IMR-90 (cell line): ENCODE results near the gene ANKIB1. TPM values are rescaled to one million over a fixed set of nuclear protein-coding genes. Genes with fewer than 3 reads are reported as not detected.

Experiments used
- ATAC-seq: fragments of 200-7000 bp; cut with Tn5 transposase; 2 replicates; pipeline ENCODE4 v1.9.1; 2020; ENCODE audit warnings: low read depth, mild to moderate bottlenecking, moderate library complexity
- BruUV-seq: library from RNA; stranded (reverse); fragments of 400-500 nt; replicated peaks from 2 replicates; lab custom pipeline; 2021; lab: Mats Ljungman, UMichigan
- CTCF ChIA-PET: fragments of 300-600 bp; formaldehyde crosslinking; extraction: SDS; loops from one replicate; lab custom pipeline; 2021; ENCODE audit warnings: antibody characterized with exemption; lab: Yijun Ruan, JAX
- POLR2A ChIA-PET: fragments of 300-600 bp; sonication (Branson Sonifier 250); formaldehyde crosslinking; loops from one replicate; lab custom pipeline; 2022; ENCODE audit warnings: antibody characterized with exemption; ENCODE audit not compliant: unreplicated experiment; lab: Charles Lee
- DNase-seq: peaks from one replicate; pipeline ENCODE4 v3.0.0; 2013
- H2AFZ ChIP-seq: replicated peaks from 2 replicates; pipeline ENCODE3; 2013; ENCODE audit warnings: low read length, mild to moderate bottlenecking; ENCODE audit not compliant: poor library complexity
- H2AK5ac ChIP-seq: 2 replicates; pipeline ENCODE4 v1.6.1; 2013; ENCODE audit warnings: low read depth, low read length, inconsistent platforms
- H2AK9ac ChIP-seq: replicated peaks from 2 replicates; pipeline ENCODE3; 2013; ENCODE audit warnings: mild to moderate bottlenecking, low read depth, low read length, moderate library complexity; ENCODE audit not compliant: poor library complexity
- H2BK120ac ChIP-seq: 2 replicates; pipeline ENCODE4 v1.6.1; 2013; ENCODE audit warnings: low read depth, low read length, inconsistent platforms
- H2BK15ac ChIP-seq: 3 replicates; pipeline ENCODE4 v1.6.1; 2013; ENCODE audit warnings: low read depth, low read length, inconsistent platforms
- H2BK20ac ChIP-seq: 2 replicates; pipeline ENCODE4 v1.6.1; 2013; ENCODE audit warnings: low read depth, mild to moderate bottlenecking, inconsistent platforms, low read length, moderate library complexity
- H2BK5ac ChIP-seq: 2 replicates; pipeline ENCODE4 v1.6.1; 2013; ENCODE audit warnings: mild to moderate bottlenecking, low read depth, low read length, inconsistent platforms; ENCODE audit not compliant: poor library complexity, severe bottlenecking
- H3K14ac ChIP-seq: replicated peaks from 2 replicates; pipeline ENCODE4 v1.6.1; 2013; ENCODE audit warnings: low read depth, low read length, inconsistent platforms
- H3K18ac ChIP-seq: 2 replicates; pipeline ENCODE4 v1.6.1; 2013; ENCODE audit warnings: low read depth, low read length, control low read depth
- H3K23ac ChIP-seq: 2 replicates; pipeline ENCODE4 v1.6.1; 2013; ENCODE audit warnings: low read depth, low read length, inconsistent platforms
- H3K27ac ChIP-seq: 2 replicates; pipeline ENCODE4 v1.5.1; 2013; ENCODE audit warnings: mild to moderate bottlenecking, control low read depth, low read length; ENCODE audit not compliant: insufficient read depth
- H3K27me3 ChIP-seq: 2 replicates; pipeline ENCODE4 v1.6.1; 2013; ENCODE audit warnings: low read length; ENCODE audit not compliant: control insufficient read depth, insufficient read depth
- H3K36me3 ChIP-seq: 2 replicates; pipeline ENCODE4 v1.6.1; 2013; ENCODE audit warnings: low read length, mixed read lengths; ENCODE audit not compliant: control insufficient read depth, insufficient read depth
- H3K4ac ChIP-seq: 2 replicates; pipeline ENCODE4 v1.6.1; 2013; ENCODE audit warnings: low read depth, low read length, inconsistent platforms
- H3K4me1 ChIP-seq: 2 replicates; pipeline ENCODE4 v1.6.1; 2013; ENCODE audit warnings: low read length, mixed read lengths; ENCODE audit not compliant: control insufficient read depth, insufficient read depth
- H3K4me2 ChIP-seq: 2 replicates; pipeline ENCODE4 v1.6.1; 2013; ENCODE audit warnings: low read depth, mild to moderate bottlenecking, control low read depth, low read length, moderate library complexity
- H3K4me3 ChIP-seq: 2 replicates; pipeline ENCODE4 v1.5.1; 2013; ENCODE audit warnings: low read depth, mild to moderate bottlenecking, control low read depth, low read length, moderate library complexity; ENCODE audit not compliant: insufficient read depth
- H3K56ac ChIP-seq: 2 replicates; pipeline ENCODE4 v1.6.1; 2013; ENCODE audit warnings: low read length, inconsistent platforms; ENCODE audit not compliant: insufficient read depth; ENCODE audit errors: extremely low read depth
- H3K79me1 ChIP-seq, 2 experiments: 2 replicates each; pipeline ENCODE4 v1.6.1; 2013; ENCODE audit warnings: low read length in 2 of 2, inconsistent platforms in 1 of 2, low read depth in 1 of 2
- H3K9ac ChIP-seq: 2 replicates; pipeline ENCODE4 v1.6.1; 2013; ENCODE audit warnings: low read depth, low read length, control low read depth
- H3K9me1 ChIP-seq: 2 replicates; pipeline ENCODE4 v1.6.1; 2013; ENCODE audit warnings: low read length, inconsistent platforms; ENCODE audit not compliant: insufficient read depth
- H3K9me3 ChIP-seq: 2 replicates; pipeline ENCODE4 v1.6.1; 2013; ENCODE audit warnings: low read length; ENCODE audit not compliant: control insufficient read depth, insufficient read depth
- H4K20me1 ChIP-seq: 2 replicates; pipeline ENCODE4 v1.6.1; 2013; ENCODE audit warnings: low read length, inconsistent platforms; ENCODE audit not compliant: insufficient read depth
- H4K5ac ChIP-seq: 2 replicates; pipeline ENCODE4 v1.6.1; 2013; ENCODE audit warnings: mild to moderate bottlenecking, low read depth, low read length, control low read depth
- H4K8ac ChIP-seq, 2 experiments: 2 replicates each; pipeline ENCODE4 v1.6.1; 2013; ENCODE audit warnings: low read depth in 2 of 2, low read length in 2 of 2, control low read depth in 1 of 2, inconsistent platforms in 1 of 2
- H4K91ac ChIP-seq: 2 replicates; pipeline ENCODE4 v1.6.1; 2013; ENCODE audit warnings: low read depth, low read length, inconsistent platforms; ENCODE audit not compliant: insufficient read depth
- BHLHE40 ChIP-seq: fragments of 150-350 bp; IDR thresholded peaks from 2 replicates; pipeline ENCODE4 v1.6.1; 2016; ENCODE audit warnings: mild to moderate bottlenecking, low read depth, low read length
- CEBPB ChIP-seq: IDR thresholded peaks from 2 replicates; pipeline ENCODE4 v1.6.1; 2012; ENCODE audit warnings: low read depth, low read length, improper control_type of control experiment
- CHD1 ChIP-seq: IDR thresholded peaks from 2 replicates; pipeline ENCODE4 v1.6.1; 2012; ENCODE audit warnings: low read depth, low read length, improper control_type of control experiment
- FOS ChIP-seq: fragments of 150-350 bp; IDR thresholded peaks from 2 replicates; pipeline ENCODE4 v1.6.1; 2016; ENCODE audit warnings: low read depth, low read length
- MAFK ChIP-seq: IDR thresholded peaks from 2 replicates; pipeline ENCODE4 v1.6.1; 2012; ENCODE audit warnings: low read depth, low read length, improper control_type of control experiment
- MAZ ChIP-seq: IDR thresholded peaks from 2 replicates; pipeline ENCODE4 v1.6.1; 2012; ENCODE audit warnings: low read depth, mild to moderate bottlenecking, low read length, improper control_type of control experiment, moderate library complexity, borderline replicate concordance
- MXI1 ChIP-seq: IDR thresholded peaks from 2 replicates; pipeline ENCODE4 v1.6.1; 2012; ENCODE audit warnings: low read depth, mild to moderate bottlenecking, low read length, moderate library complexity, borderline replicate concordance
- NFE2L2 ChIP-seq: fragments of 150-350 bp; IDR thresholded peaks from 2 replicates; pipeline ENCODE4 v1.6.1; 2016; ENCODE audit warnings: low read depth, mild to moderate bottlenecking, low read length
- POLR2A ChIP-seq: IDR thresholded peaks from 2 replicates; pipeline ENCODE4 v1.6.1; 2012; ENCODE audit warnings: mild to moderate bottlenecking, low read depth, low read length
- RAD21 ChIP-seq: IDR thresholded peaks from 2 replicates; pipeline ENCODE4 v1.6.1; 2012; ENCODE audit warnings: low read length, improper control_type of control experiment
- RCOR1 ChIP-seq: IDR thresholded peaks from 2 replicates; pipeline ENCODE4 v1.6.1; 2012; ENCODE audit warnings: mild to moderate bottlenecking, low read length, improper control_type of control experiment; ENCODE audit not compliant: insufficient replicate concordance
- RFX5 ChIP-seq: IDR thresholded peaks from 2 replicates; pipeline ENCODE4 v1.8.0; 2012; ENCODE audit warnings: low read depth, mild to moderate bottlenecking, low read length, moderate library complexity
- SMC3 ChIP-seq: fragments of 150-350 bp; IDR thresholded peaks from 2 replicates; pipeline ENCODE4 v1.6.1; 2016; ENCODE audit warnings: low read depth, mild to moderate bottlenecking, antibody characterized with exemption, low read length, moderate library complexity
- USF2 ChIP-seq: fragments of 150-350 bp; IDR thresholded peaks from 2 replicates; pipeline ENCODE4 v1.6.1; 2017; ENCODE audit warnings: mild to moderate bottlenecking, antibody characterized with exemption, low read length, low read depth
- WGBS, 2 experiments: methylation state at CpG; one replicate each; pipeline versions ENCODE4 v1.1.5 to v1.1.7; 2013; ENCODE audit warnings: missing lambda C conversion rate in 2 of 2; ENCODE audit not compliant: insufficient read length in 1 of 2; ENCODE audit errors: extremely low coverage in 2 of 2; 5-methylcytosine and 5-hydroxymethylcytosine counted together
- dilution Hi-C: fragments of 300-500 bp; cut with HindIII; formaldehyde crosslinking; loops from one replicate; pipeline ENCODE4 v1.14.3; 2018; ENCODE audit warnings: low sequenced_read_pairs; ENCODE audit not compliant: unreplicated experiment
- in situ Hi-C: fragments of 300-500 bp; cut with MboI; formaldehyde crosslinking; loops from 3 replicates; pipeline ENCODE4 v1.14.3; 2019; ENCODE audit warnings: low sequenced_read_pairs, inconsistent platforms, mixed read lengths
- intact Hi-C: fragments of 100-400 bp; cut with micrococcal nuclease; formaldehyde crosslinking; loops from 2 replicates; pipeline ENCODE4 v1.10.0; 2022
- polyA plus RNA-seq, 3 experiments: library from polyadenylated mRNA; depleted of rRNA; stranded (reverse); fragments of >200 nt; gene quantifications; 2 replicates each; pipeline ENCODE4 v1.2.3, GENCODE V29; 2012; ENCODE audit warnings: low replicate concordance in 1 of 3
- total RNA-seq: library from RNA; depleted of rRNA; stranded (reverse); fragments of >200 nt; gene quantifications from 2 replicates; pipeline ENCODE4 v1.2.3, GENCODE V29; 2012
- TF ChIP-seq, protein P1 (sequence below): fragments of 150-350 bp; IDR thresholded peaks from 2 replicates; pipeline ENCODE4 v1.6.1; 2016; ENCODE audit warnings: low read depth, mild to moderate bottlenecking, low read length, moderate library complexity, borderline replicate concordance
- TF ChIP-seq, protein P2 (sequence below): conservative IDR thresholded peaks from 2 replicates; pipeline ENCODE4 v1.5.1; 2012; ENCODE audit warnings: mild to moderate bottlenecking, low read depth, low read length, improper control_type of control experiment

Gene ANKIB1
- total and polyA plus RNA-seq, 2 of the 4 experiments (the other 2 are of a cell fraction): 18.7 to 33.9 TPM

DNA sequence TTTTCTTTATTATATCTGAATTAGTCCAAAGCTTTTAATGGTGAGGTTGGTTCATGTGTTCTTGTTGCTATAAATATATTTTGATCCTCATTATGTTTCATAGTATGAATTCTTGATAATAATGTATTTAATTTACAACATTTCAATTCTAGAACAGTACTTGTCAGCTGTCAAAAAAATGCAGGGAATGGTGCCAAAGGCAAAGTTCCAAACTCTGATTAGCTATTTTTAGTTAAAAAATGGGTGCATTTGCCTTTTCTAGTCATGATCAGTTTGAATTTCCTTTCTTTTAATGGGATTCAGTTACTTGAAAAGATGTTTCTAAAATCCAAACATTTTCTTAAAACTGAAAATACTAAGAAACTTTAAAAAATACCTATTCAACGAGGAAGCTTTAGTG is 49.6 kb downstream of the ANKIB1 start:
- Histone ChIP-seq H2BK20ac (no peak overlapping the region), H2BK15ac (no peak overlapping the region), H3K9me3 (no peaks in the 10 kb centered on the region), H3K9me1 (no peaks in the 10 kb centered on the region), H3K23ac (no peak overlapping the region), H3K27ac (no peak overlapping the region), H2AFZ (no peak overlapping the region), H3K4me2 (no peak overlapping the region), H3K18ac (no peak overlapping the region), H2BK5ac (no peak overlapping the region), H4K20me1 (no peaks in the 10 kb centered on the region; the same call in 1 of the 2 replicates), H3K27me3 (no peaks in the 10 kb centered on the region), H3K14ac (no peak overlapping the region), H4K5ac (no peak overlapping the region), H3K79me1 (peaks cover 14 to 20% of the 10 kb centered on the region in 2 experiments), H3K4ac (no peak overlapping the region), H3K36me3 (peaks cover 3% of the 10 kb centered on the region; the same call in 1 of the 2 replicates), H3K9ac (no peak overlapping the region), H3K56ac (no peak overlapping the region), H3K4me1 (peaks cover 3% of the 10 kb centered on the region; the same call in 1 of the 2 replicates), H2AK5ac (no peak overlapping the region), H2BK120ac (no peak overlapping the region), H3K4me3 (no peak overlapping the region), H4K8ac (no peak overlapping the region), H4K91ac (no peak overlapping the region), H2AK9ac (no peak overlapping the region)
- ChIA-PET POLR2A (no interaction called here), CTCF (interaction anchor here (0.6 to 1.3 kb wide), 4 partner anchors 12 to 233 kb away, joined by 3 to 6 read pairs (median 4); partner anchors contain the start of genes PEX1 and RBM48)
- TF ChIP-seq, protein P1, sequence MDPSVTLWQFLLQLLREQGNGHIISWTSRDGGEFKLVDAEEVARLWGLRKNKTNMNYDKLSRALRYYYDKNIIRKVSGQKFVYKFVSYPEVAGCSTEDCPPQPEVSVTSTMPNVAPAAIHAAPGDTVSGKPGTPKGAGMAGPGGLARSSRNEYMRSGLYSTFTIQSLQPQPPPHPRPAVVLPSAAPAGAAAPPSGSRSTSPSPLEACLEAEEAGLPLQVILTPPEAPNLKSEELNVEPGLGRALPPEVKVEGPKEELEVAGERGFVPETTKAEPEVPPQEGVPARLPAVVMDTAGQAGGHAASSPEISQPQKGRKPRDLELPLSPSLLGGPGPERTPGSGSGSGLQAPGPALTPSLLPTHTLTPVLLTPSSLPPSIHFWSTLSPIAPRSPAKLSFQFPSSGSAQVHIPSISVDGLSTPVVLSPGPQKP: no peak
- no peak for TF ChIP-seq RFX5
- no peak for TF ChIP-seq MAZ
- TF ChIP-seq NFE2L2: no peak
- TF ChIP-seq USF2: no peak
- TF ChIP-seq, protein P2, sequence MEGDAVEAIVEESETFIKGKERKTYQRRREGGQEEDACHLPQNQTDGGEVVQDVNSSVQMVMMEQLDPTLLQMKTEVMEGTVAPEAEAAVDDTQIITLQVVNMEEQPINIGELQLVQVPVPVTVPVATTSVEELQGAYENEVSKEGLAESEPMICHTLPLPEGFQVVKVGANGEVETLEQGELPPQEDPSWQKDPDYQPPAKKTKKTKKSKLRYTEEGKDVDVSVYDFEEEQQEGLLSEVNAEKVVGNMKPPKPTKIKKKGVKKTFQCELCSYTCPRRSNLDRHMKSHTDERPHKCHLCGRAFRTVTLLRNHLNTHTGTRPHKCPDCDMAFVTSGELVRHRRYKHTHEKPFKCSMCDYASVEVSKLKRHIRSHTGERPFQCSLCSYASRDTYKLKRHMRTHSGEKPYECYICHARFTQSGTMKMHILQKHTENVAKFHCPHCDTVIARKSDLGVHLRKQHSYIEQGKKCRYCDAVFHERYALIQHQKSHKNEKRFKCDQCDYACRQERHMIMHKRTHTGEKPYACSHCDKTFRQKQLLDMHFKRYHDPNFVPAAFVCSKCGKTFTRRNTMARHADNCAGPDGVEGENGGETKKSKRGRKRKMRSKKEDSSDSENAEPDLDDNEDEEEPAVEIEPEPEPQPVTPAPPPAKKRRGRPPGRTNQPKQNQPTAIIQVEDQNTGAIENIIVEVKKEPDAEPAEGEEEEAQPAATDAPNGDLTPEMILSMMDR: no peak
- TF ChIP-seq MAFK: no peak
- no peak for TF ChIP-seq RAD21
- no peak for TF ChIP-seq MXI1
- TF ChIP-seq POLR2A: no peak
- TF ChIP-seq BHLHE40: no peak
- no peak for TF ChIP-seq CEBPB
- no peak for TF ChIP-seq FOS
- TF ChIP-seq CHD1: no peak
- no peak for TF ChIP-seq RCOR1
- no peak for TF ChIP-seq SMC3
- BruUV-seq: no TSS peak
- no CpG with 5 or more reads among the region's 1 CpG for WGBS, 2 experiments
- dilution Hi-C loops: no loop called here
- intact Hi-C loops: no loop called here
- ATAC-seq: no peak
- in situ Hi-C loops: no loop called here
- DNase-seq: no peak
